Body of pancreas (tissue), 4 donors: ENCODE results near the gene SLC29A4. TPM values are rescaled to one million over a fixed set of nuclear protein-coding genes. Genes with fewer than 3 reads are reported as not detected.

Experiments
- ATAC-seq: fragments of 150-250 bp; one replicate; pipeline ENCODE4 v1.9.1; 2016
- DNase-seq, 4 donors: peaks; one replicate each; pipeline ENCODE4 v3.0.0-alpha.2; 2019
- H3K27ac ChIP-seq, 4 donors: fragments of 200-600 bp; sonication (generic); 1 replicate in 3 of 4; 2 replicates in 1 of 4; pipeline versions ENCODE4 v1.5.1 to v1.6.1; 2016 to 2019; ENCODE audit warnings: mild to moderate bottlenecking in 1 of 4, mixed read lengths in 1 of 4, moderate library complexity in 1 of 4
- H3K27me3 ChIP-seq, 2 donors: fragments of 200-600 bp; sonication (generic); one replicate each; pipeline ENCODE4 v1.6.0; 2016; ENCODE audit warnings: mild to moderate bottlenecking in 1 of 2
- H3K36me3 ChIP-seq, 2 donors: fragments of 200-600 bp; sonication (generic); replicated peaks in 1 of 2; 2 replicates each; pipeline ENCODE4 v1.5.1; 2016; ENCODE audit warnings: low read depth in 2 of 2; ENCODE audit not compliant: insufficient read depth in 1 of 2
- H3K4me1 ChIP-seq: fragments of 200-600 bp; sonication (generic); one replicate; pipeline ENCODE4 v1.6.0; 2016
- H3K4me3 ChIP-seq, 2 donors: fragments of 200-600 bp; sonication (generic); 1 replicate in 1 of 2; 2 replicates in 1 of 2; pipeline ENCODE4 v1.5.1; 2016 to 2019
- H3K9me3 ChIP-seq, 3 donors: fragments of 200-600 bp; sonication (generic); 1 replicate in 2 of 3; 2 replicates in 1 of 3; pipeline ENCODE4 v1.5.1; 2016
- POLR2A ChIP-seq, 3 donors: fragments of 450-650 bp; IDR thresholded peaks; one replicate each; pipeline ENCODE4 v1.6.1; 2016; ENCODE audit warnings: antibody characterized with exemption in 3 of 3, mild to moderate bottlenecking in 2 of 3
- WGBS, 2 donors: methylation state at CpG; one replicate each; pipeline ENCODE4 v1.1.5; 2017; 5-methylcytosine and 5-hydroxymethylcytosine counted together
- intact Hi-C: fragments of 100-400 bp; cut with DNase I; formaldehyde crosslinking; loops from one replicate; pipeline ENCODE4 v1.15.1; 2023
- total RNA-seq, 2 donors: library from RNA; depleted of rRNA; stranded (reverse); fragments of >200 nt; gene quantifications; one replicate each; pipeline ENCODE4 v1.1.0, GENCODE V29; 2016
- TF ChIP-seq, protein P1 (sequence below), 7 experiments: fragments of 450-650 bp in 4 of 7; fragments of 200-600 bp in 3 of 7; sonication (generic) in 3 of 7; IDR thresholded peaks; one replicate each; pipeline ENCODE4 v1.5.1; 2016 to 2019; ENCODE audit warnings: antibody characterized with exemption in 7 of 7

The SLC29A4 gene
- total RNA-seq, 2 donors from 2014 or later: 13.2 to 24.4 TPM

GRCh38 chr7:5294169-5294987 lies 11.6 kb downstream of the SLC29A4 start:
- no peaks in the 10 kb centered on the region for H3K4me1 ChIP-seq
- WGBS, 2 donors: 72 to 84% methylated on average over 9 to 14 of the region's 14 CpGs
- ATAC-seq (no peak), DNase-seq (no peak)
- no peak overlapping the region for H3K4me3 ChIP-seq
- no peaks in the 10 kb centered on the region for H3K36me3 ChIP-seq
- H3K9me3 ChIP-seq: no peaks in the 10 kb centered on the region
- no peak overlapping the region for H3K27ac ChIP-seq
- intact Hi-C loops: no loop called here
- no peak for TF ChIP-seq POLR2A (IDR thresholded peaks at IDR 0.05)
- TF ChIP-seq, protein P1, sequence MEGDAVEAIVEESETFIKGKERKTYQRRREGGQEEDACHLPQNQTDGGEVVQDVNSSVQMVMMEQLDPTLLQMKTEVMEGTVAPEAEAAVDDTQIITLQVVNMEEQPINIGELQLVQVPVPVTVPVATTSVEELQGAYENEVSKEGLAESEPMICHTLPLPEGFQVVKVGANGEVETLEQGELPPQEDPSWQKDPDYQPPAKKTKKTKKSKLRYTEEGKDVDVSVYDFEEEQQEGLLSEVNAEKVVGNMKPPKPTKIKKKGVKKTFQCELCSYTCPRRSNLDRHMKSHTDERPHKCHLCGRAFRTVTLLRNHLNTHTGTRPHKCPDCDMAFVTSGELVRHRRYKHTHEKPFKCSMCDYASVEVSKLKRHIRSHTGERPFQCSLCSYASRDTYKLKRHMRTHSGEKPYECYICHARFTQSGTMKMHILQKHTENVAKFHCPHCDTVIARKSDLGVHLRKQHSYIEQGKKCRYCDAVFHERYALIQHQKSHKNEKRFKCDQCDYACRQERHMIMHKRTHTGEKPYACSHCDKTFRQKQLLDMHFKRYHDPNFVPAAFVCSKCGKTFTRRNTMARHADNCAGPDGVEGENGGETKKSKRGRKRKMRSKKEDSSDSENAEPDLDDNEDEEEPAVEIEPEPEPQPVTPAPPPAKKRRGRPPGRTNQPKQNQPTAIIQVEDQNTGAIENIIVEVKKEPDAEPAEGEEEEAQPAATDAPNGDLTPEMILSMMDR (IDR thresholded peaks at IDR 0.05): no peak
- no peaks in the 10 kb centered on the region for H3K27me3 ChIP-seq

- H3K27ac ChIP-seq: no peak overlapping the region
- H3K9me3 ChIP-seq: no peaks in the 10 kb centered on the region
- ATAC-seq: no peak
- no peaks in the 10 kb centered on the region for H3K4me1 ChIP-seq
- TF ChIP-seq, protein P1 (IDR thresholded peaks at IDR 0.05): no peak
- TF ChIP-seq POLR2A (IDR thresholded peaks at IDR 0.05): no peak
- H3K4me3 ChIP-seq: no peak overlapping the region
- WGBS, 2 donors: 84 to 95% methylated on average over 13 to 33 of the region's 33 CpGs
- H3K27me3 ChIP-seq: no peaks in the 10 kb centered on the region
- intact Hi-C loops: no loop called here
- H3K36me3 ChIP-seq: no peaks in the 10 kb centered on the region
- no peak for DNase-seq
Observed at GRCh38 chr7:5295039-5296014, 12.6 kb downstream of the SLC29A4 start.

DNA sequence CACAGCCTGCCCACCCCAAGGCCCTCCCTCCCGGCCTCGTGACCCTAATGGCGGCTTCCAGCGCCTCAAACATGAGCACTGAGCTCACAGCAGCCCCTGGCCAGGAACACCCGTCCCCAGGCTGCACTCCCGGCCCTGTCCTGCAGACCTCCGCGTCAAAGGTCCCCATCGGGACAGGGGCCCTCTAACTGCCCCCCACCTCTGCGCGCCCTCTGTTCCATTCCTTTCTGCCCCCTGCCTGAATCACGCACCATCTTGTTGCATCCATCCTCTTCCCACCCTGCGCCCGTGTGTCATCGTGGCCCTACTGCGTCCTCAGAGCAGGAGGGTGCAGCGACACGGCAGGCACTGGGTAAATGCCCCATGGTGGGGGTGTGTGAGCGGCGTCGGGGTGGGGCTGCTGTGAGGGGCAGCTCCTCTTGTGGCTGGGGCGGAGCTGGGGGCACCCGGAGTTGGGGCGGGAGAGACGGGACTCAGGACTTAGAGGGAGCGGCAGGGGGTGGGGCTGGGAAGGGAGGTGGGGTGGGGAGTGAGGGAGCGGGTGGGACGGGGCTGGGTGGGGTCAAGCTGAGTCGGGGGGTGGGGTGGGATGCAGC lies 13.4 kb downstream of the SLC29A4 start:
- H3K4me1 ChIP-seq: no peaks in the 10 kb centered on the region
- WGBS, 2 donors: 68 to 78% methylated on average over 16 to 24 of the region's 29 CpGs
- intact Hi-C loops: no loop called here
- H3K36me3 ChIP-seq: no peaks in the 10 kb centered on the region
- H3K27ac ChIP-seq: no peak overlapping the region
- no peak overlapping the region for H3K4me3 ChIP-seq
- no peaks in the 10 kb centered on the region for H3K9me3 ChIP-seq
- DNase-seq: no peak
- TF ChIP-seq, protein P1 (IDR thresholded peaks at IDR 0.05): no peak
- TF ChIP-seq POLR2A (IDR thresholded peaks at IDR 0.05): no peak
- H3K27me3 ChIP-seq: no peaks in the 10 kb centered on the region
- no peak for ATAC-seq

GRCh38 chr7:5296611-5297226 lies 14.0 kb downstream of the SLC29A4 start:
- Histone ChIP-seq H3K27ac (no peak overlapping the region), H3K9me3 (no peaks in the 10 kb centered on the region), H3K36me3 (no peaks in the 10 kb centered on the region), H3K4me1 (no peaks in the 10 kb centered on the region), H3K27me3 (no peaks in the 10 kb centered on the region), H3K4me3 (no peak overlapping the region)
- intact Hi-C loops: no loop called here
- ATAC-seq (no peak), DNase-seq (no peak)
- 73 to 77% methylated on average over 10 to 20 of the region's 48 CpGs for WGBS, 2 donors
- no peak for TF ChIP-seq POLR2A (IDR thresholded peaks at IDR 0.05)
- TF ChIP-seq, protein P1 (IDR thresholded peaks at IDR 0.05): no peak
